A172 (cell line): Measurements from ENCODE around the gene SULT2B1. TPM values are rescaled to one million over a fixed set of nuclear protein-coding genes. Genes with fewer than 3 reads are reported as not detected.
"Not testable (repeated sequence)": the region's sequence is repeated elsewhere in the genome, so short reads cannot be mapped to it uniquely, and the experiment has no call there.

Source experiments
- DNase-seq: peaks from one replicate; pipeline ENCODE4 v3.0.0-alpha.2; 2015; ENCODE audit warnings: low spot score
- total RNA-seq: library from RNA; depleted of rRNA; stranded (reverse); fragments of >200 nt; shearing (Covaris generic); gene quantifications from 2 replicates; pipeline ENCODE4 v1.2.3, GENCODE V29; 2014

Gene SULT2B1
- total RNA-seq, 1 experiment from 2014 or later, result not detected

- DNase-seq, result no peak
Observed at GRCh38 chr19:48529156-48529555, 22.8 kb upstream of the SULT2B1 start.

- no peak for DNase-seq
Observed at GRCh38 chr19:48530066-48530720, 21.8 kb upstream of the SULT2B1 start.

GRCh38 chr19:48530770-48531169 is 21.2 kb upstream of the SULT2B1 start:
- DNase-seq, result no peak

- no peak for DNase-seq
Observed at GRCh38 chr19:48533770-48534169, 18.2 kb upstream of the SULT2B1 start.

GRCh38 chr19:48537541-48537940 is 14.4 kb upstream of the SULT2B1 start:
- DNase-seq, result no peak

- not testable (repeated sequence) for DNase-seq
Observed at GRCh38 chr19:48538057-48538456, 13.9 kb upstream of the SULT2B1 start.

- peak; percentile 59 for DNase-seq
Observed at GRCh38 chr19:48539503-48540096, 12.4 kb upstream of the SULT2B1 start.

GRCh38 chr19:48540110-48540509 is 11.9 kb upstream of the SULT2B1 start:
- no peak for DNase-seq

GRCh38 chr19:48541813-48542212 is 10.2 kb upstream of the SULT2B1 start:
- DNase-seq, result no peak

GRCh38 chr19:48543121-48543710 is 8.8 kb upstream of the SULT2B1 start:
- DNase-seq, result peak; percentile 68

- no peak for DNase-seq
Observed at GRCh38 chr19:48544856-48545750, 6.9 kb upstream of the SULT2B1 start.

- DNase-seq, result no peak
Observed at GRCh38 chr19:48547722-48548121, 4.2 kb upstream of the SULT2B1 start.

- no peak for DNase-seq
Observed at GRCh38 chr19:48548253-48548911, 3.6 kb upstream of the SULT2B1 start.

- no peak for DNase-seq
Observed at GRCh38 chr19:48549380-48549779, 2.6 kb upstream of the SULT2B1 start.

- peak; percentile 35 for DNase-seq
Observed at GRCh38 chr19:48552406-48553322, 692 bp downstream of the SULT2B1 start.

- peak; percentile 91 for DNase-seq
Observed at GRCh38 chr19:48553676-48554384, 1.9 kb downstream of the SULT2B1 start.

GRCh38 chr19:48554385-48555091 is 2.6 kb downstream of the SULT2B1 start:
- peak; percentile 54 for DNase-seq

GRCh38 chr19:48556163-48556562 is 4.2 kb downstream of the SULT2B1 start:
- DNase-seq, result peak; percentile 58

GRCh38 chr19:48556825-48557224 is 4.9 kb downstream of the SULT2B1 start:
- no peak for DNase-seq
